ENCODE data around the gene CSDE1. TPM values are rescaled to one million over a fixed set of nuclear protein-coding genes. Genes with fewer than 3 reads are reported as not detected.

The CSDE1 gene
- total and polyA plus RNA-seq, 9 donors: 225 to 752 (median 558) TPM

DNA sequence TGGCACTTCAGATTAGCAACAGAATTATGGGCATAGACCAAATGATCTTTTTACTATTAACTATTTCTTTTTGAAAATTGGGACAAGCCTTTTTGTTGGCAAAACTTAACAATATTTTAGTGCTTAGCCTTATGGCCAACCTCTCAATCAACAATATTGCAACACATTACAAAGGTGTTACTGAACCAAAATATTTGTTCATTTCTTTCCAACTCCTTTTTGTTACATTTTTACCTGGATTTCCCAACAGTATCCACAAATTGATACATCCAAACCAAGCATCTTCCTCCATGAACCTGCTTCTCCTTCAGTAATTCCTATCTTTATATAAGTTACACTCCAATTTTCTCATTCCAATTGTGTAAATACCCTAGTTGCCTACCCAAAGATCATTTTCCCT lies 61.0 kb downstream of the CSDE1 start:
- Histone ChIP-seq H3K9me3 (no peaks in the 10 kb centered on the region), H3K4me3 (no peak overlapping the region), H3K4me1 (ENCODE audit: insufficient read depth) (no peaks in the 10 kb centered on the region), H3K27ac (no peak overlapping the region), H3K27me3 (no peaks in the 10 kb centered on the region), H3K36me3 (no peaks in the 10 kb centered on the region)
- no peak for TF ChIP-seq EP300 (IDR thresholded peaks at IDR 0.05)
- TF ChIP-seq POLR2A (IDR thresholded peaks at IDR 0.05): no peak
- TF ChIP-seq, protein P1, sequence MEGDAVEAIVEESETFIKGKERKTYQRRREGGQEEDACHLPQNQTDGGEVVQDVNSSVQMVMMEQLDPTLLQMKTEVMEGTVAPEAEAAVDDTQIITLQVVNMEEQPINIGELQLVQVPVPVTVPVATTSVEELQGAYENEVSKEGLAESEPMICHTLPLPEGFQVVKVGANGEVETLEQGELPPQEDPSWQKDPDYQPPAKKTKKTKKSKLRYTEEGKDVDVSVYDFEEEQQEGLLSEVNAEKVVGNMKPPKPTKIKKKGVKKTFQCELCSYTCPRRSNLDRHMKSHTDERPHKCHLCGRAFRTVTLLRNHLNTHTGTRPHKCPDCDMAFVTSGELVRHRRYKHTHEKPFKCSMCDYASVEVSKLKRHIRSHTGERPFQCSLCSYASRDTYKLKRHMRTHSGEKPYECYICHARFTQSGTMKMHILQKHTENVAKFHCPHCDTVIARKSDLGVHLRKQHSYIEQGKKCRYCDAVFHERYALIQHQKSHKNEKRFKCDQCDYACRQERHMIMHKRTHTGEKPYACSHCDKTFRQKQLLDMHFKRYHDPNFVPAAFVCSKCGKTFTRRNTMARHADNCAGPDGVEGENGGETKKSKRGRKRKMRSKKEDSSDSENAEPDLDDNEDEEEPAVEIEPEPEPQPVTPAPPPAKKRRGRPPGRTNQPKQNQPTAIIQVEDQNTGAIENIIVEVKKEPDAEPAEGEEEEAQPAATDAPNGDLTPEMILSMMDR (IDR thresholded peaks at IDR 0.05): no peak
- intact Hi-C loops (cut with DNase I): no loop called here
- no peak for DNase-seq

DNA sequence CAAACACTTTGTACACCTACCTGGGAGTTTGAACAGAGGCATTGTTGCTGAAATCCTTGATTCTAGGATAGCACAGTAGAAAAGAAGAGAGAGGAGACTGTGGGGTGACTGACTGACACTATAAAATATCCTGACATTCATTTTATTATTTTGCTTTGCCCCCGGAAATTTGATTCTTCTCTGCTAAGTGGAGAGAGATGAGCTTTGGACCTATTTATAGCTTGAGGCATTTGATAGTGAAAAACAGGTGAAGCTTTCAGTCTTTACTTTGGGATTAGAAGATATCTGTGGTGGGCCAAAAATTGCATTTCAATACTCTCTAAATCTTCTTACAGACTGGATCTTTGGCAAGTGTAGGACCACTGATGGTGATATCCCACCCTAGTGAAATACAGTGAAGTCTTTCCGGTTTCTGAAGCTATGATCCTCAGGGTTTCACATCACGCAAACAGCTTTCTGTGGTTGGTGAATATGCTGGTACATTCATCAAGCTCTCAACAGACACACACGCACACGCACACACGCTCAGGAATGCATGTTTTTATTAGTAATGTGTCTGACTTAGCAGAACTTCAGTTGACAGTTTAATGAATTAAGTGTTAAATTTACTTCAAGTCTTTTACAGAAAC lies 62.2 kb downstream of the CSDE1 start, which contains the start of gene AMPD1:
TSS of gene AMPD1 (minus strand) at position 117 of the 629 bp plus-strand sequence. CDS start at position 42, 75 bp downstream.
- H3K4me1 ChIP-seq (ENCODE audit: insufficient read depth): no peaks in the 10 kb centered on the region
- H3K27ac ChIP-seq: no peak within 1 kb of the TSS
- WGBS, 3 donors: 50 to 65% (median 56%) methylated on average over 6 of the region's 6 CpGs
- no peak for DNase-seq
- no peaks in the 10 kb centered on the region for H3K27me3 ChIP-seq
- no peak within 1 kb of the TSS for H3K4me3 ChIP-seq
- intact Hi-C loops (cut with DNase I): no loop called here
- no peaks in the 10 kb centered on the region for H3K9me3 ChIP-seq
- TF ChIP-seq, protein P1 (IDR thresholded peaks at IDR 0.05): no peak
- no peak for TF ChIP-seq POLR2A (IDR thresholded peaks at IDR 0.05)
- H3K36me3 ChIP-seq: no peaks in the 10 kb centered on the region

DNA sequence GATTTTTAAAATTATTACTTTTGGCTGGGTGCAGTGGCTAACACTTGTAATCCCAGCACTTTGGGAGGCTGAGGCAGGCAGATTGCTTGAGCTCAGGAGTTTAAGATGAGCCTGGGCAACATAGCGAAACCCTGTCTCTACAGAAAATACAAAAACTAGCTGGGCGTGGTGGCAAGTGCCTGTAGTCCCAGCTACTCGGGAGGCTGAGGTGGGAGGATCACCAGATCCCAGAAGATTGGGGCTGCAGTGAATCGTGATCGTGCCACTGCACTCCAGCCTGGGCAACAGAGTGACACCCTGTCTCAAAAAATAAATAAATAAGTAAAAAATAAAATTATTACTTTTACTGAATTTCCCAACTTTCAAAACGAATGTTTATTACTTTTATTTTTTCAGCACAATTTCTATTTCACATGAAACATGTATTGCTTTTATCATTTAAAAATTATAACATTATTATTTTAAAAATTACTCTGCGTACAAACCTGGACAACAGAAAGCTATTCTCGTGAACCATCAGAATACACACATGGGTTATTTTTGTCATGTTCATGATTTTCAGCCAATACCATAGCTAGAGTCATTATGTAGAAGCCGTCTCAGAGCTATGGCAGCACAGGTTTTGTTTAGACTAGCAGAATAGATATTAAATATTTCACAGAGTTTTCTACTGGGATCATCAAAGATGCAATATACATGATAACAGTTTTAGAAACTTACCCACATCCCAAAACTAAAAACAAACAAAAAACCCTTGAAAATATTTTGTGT lies 63.1 kb downstream of the CSDE1 start:
- no peak for DNase-seq
- no peak for TF ChIP-seq POLR2A (IDR thresholded peaks at IDR 0.05)
- TF ChIP-seq EP300 (IDR thresholded peaks at IDR 0.05): no peak
- TF ChIP-seq, protein P1 (IDR thresholded peaks at IDR 0.05): no peak
- intact Hi-C loops (cut with DNase I): no loop called here
- H3K4me1 ChIP-seq (ENCODE audit: insufficient read depth): no peaks in the 10 kb centered on the region
- no peak overlapping the region for H3K27ac ChIP-seq
- no peaks in the 10 kb centered on the region for H3K9me3 ChIP-seq
- H3K4me3 ChIP-seq: no peak overlapping the region
- WGBS, 3 donors: 76 to 83% (median 77%) methylated on average over 9 of the region's 9 CpGs
- H3K36me3 ChIP-seq: no peaks in the 10 kb centered on the region
- no peaks in the 10 kb centered on the region for H3K27me3 ChIP-seq

DNA sequence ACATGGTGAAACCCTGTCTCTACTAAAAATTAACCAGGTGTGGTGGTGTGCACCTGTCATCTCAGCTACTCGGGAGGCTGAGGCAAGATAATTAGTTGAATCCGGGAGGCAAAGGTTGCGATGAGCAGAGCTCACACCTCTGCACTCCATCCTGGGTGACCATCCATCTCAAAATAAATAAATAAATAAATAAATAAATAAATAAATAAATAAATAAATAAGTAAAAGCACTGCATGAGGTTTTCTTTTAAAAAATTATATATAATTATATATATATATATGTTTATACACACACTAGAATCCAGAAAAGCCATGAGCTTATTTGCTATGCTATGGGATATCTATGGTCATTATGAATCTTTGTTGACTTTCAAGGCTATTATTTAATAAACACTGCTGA lies 64.8 kb downstream of the CSDE1 start:
- Histone ChIP-seq H3K27ac (no peak overlapping the region), H3K4me3 (no peak overlapping the region), H3K9me3 (no peaks in the 10 kb centered on the region), H3K4me1 (ENCODE audit: insufficient read depth) (no peaks in the 10 kb centered on the region), H3K36me3 (no peaks in the 10 kb centered on the region), H3K27me3 (no peaks in the 10 kb centered on the region)
- TF ChIP-seq POLR2A (IDR thresholded peaks at IDR 0.05) (no peak), EP300 (IDR thresholded peaks at IDR 0.05) (no peak)
- TF ChIP-seq, protein P1 (IDR thresholded peaks at IDR 0.05): no peak
- no peak for DNase-seq
- 89 to 92% (median 90%) methylated on average over 3 of the region's 3 CpGs for WGBS, 3 donors
- intact Hi-C loops (cut with DNase I): no loop called here
